OCI-LY1 (cell line): ENCODE measurements around the gene GOLGA3.

Experiments
- CTCF ChIP-seq: fragments of 200-600 bp; sonication (generic), shearing (Covaris generic); IDR thresholded peaks from 2 replicates; pipeline ENCODE4 v1.5.1; 2017; ENCODE audit warnings: mild to moderate bottlenecking, antibody characterized with exemption, low read length, moderate library complexity, mixed read lengths
- EZH2 ChIP-seq: fragments of 200-600 bp; sonication (generic), shearing (Covaris generic); IDR thresholded peaks from 2 replicates; pipeline ENCODE4 v1.8.0; 2017; ENCODE audit warnings: borderline replicate concordance, mixed run types, mild to moderate bottlenecking, antibody characterized with exemption, low read length, moderate library complexity, mixed read lengths

DNA sequence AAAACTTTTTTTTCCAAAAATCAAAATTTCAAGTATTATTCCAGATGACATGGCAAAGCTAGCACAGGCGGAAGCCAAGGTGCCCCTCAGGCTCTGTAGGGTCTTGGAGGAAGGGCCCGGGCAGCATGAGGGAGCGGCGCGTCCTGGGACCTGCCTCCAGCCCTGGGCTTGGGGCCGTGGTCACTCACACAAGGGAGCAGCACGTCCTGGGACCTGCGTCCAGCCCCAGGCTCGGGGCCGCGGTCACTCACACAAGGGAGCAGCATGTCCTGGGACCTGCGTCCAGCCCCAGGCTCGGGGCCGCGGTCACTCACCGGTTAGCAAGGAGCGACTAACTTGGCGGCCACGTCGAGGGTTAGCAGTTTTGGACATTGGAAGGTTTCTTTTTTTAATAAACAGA lies 11.9 kb upstream of the GOLGA3 start:
- TF ChIP-seq CTCF, result no peak
- TF ChIP-seq EZH2, result no peak
